Testis (tissue), 2 donors: ENCODE measurements around the gene RNF31.

Experiments used
- POLR2A ChIP-seq: fragments of 450-650 bp; IDR thresholded peaks from one replicate; pipeline ENCODE4 v1.6.1; 2017; ENCODE audit warnings: antibody characterized with exemption, mild to moderate bottlenecking, moderate library complexity
- TF ChIP-seq, protein P1 (sequence below), 3 experiments: fragments of 450-650 bp in 2 of 3; fragments of 200-600 bp in 1 of 3; sonication (generic) in 1 of 3; IDR thresholded peaks; one replicate each; pipeline ENCODE4 v1.5.1; 2016 to 2019; ENCODE audit warnings: antibody characterized with exemption in 3 of 3, mild to moderate bottlenecking in 2 of 3, moderate library complexity in 1 of 3

DNA sequence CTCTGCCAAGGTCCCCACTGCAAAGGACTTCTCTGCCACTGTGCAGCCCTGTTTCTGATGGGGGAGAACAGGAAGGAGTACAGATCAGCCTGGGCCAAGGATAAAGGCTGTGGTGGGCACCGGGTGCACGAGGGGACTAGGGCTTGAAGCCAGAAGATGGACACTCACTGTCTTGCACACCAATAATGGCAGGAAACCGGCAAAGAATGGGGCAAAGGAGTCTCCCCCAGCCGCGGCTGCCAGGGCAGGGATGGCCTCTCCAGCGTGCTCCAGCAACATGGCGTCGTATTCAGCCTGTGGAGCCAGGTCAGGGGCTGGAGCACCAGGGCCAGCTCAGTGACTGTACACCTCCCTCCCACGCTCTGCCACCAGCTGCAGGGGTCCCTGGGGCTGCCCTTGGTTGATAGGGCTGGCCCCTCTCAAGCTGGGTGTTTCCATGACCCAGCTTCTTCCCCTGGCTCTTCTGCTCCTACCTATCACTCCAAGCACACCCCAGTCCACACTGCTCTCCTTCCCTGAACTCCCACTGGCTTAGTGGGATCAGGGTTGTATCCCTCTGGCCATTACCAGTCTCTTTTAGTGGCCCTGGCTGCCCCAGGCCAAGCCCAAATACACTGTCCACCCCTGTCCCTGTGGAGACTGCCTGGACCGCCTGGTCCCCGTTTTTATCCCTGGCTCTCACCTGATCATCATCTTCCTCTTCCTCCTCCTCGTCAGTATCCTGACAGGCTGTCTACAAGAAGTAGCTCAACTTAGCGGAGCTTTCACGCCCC lies 35.0 kb downstream of the RNF31 start:
- TF ChIP-seq, protein P1, sequence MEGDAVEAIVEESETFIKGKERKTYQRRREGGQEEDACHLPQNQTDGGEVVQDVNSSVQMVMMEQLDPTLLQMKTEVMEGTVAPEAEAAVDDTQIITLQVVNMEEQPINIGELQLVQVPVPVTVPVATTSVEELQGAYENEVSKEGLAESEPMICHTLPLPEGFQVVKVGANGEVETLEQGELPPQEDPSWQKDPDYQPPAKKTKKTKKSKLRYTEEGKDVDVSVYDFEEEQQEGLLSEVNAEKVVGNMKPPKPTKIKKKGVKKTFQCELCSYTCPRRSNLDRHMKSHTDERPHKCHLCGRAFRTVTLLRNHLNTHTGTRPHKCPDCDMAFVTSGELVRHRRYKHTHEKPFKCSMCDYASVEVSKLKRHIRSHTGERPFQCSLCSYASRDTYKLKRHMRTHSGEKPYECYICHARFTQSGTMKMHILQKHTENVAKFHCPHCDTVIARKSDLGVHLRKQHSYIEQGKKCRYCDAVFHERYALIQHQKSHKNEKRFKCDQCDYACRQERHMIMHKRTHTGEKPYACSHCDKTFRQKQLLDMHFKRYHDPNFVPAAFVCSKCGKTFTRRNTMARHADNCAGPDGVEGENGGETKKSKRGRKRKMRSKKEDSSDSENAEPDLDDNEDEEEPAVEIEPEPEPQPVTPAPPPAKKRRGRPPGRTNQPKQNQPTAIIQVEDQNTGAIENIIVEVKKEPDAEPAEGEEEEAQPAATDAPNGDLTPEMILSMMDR (IDR thresholded peaks at IDR 0.05) = no peak
- no peak for TF ChIP-seq POLR2A
